ENCODE results near the gene CCDC188.

CCDC188 gene

DNA sequence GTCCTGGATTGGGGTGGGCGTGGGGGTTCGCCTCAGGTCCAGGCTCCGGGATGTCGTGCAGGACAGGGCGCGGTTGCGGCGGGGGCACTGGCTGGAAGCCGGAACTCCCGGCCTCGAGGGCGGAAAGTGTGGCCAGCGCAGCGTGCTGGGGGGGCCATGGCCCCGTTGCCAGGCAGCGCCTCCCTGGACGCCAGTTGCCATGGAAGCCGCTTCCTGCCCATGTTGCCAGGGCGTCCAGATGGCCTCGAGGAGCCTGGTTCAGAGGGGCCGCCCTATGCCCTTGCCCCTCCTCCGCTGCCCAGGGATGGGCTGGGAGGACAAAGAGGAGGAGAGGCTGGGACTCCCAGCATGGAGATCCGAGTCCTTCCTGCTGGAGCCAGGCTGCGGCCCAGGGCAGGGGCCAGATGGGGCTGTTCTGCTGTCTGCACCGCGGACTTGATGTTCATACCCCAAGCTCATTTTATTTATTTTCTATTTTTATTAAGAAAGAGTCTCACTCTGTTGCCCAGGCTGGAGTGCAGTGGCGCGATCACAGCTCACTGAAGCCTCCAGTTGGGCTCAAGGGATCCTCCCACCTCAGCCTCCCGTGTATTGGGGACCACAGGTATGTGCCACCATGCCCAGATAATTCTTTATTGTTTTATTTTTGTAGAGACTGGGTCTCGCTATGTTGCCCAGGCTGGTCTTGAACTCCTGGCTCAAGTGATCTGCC is 4.6 kb upstream of the CCDC188 start:
- in situ Hi-C loops (cut with MboI; ENCODE audit: low pct_unique_long_range_greater_than_20kb, low sequenced_read_pairs): no loop called here
- DNase-seq: peak; percentile 72

DNA sequence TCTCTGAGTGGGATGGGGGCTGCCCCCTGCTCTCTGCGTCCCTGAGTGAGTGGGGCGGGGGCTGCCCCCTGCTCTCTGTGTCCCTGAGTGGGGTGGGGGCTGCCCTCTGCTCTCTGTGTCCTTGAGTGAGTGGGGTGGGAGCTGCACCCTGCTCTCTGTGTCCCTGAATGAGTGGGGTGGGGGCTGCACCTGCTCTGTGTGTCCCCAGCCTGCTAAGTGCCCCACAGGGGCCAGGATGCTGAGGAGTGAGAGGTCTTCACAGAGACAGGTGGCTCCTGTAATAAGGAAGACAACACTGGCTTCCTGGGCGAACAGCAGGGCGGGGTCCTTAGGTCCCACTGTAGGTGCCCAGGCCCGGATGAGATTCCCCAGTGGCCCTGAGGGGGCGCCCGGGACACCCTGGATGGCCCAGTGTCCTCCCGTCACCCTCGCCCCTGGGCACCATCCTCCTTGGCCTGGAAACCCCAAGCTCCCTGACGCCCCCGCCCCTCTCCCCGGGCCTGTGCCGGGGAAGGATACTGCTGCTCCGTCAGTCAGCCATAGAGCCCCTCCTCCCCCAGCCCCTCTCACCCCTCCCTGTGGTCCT is 3.8 kb upstream of the CCDC188 start:
- DNase-seq: no peak
- in situ Hi-C loops (cut with MboI; ENCODE audit: low pct_unique_long_range_greater_than_20kb, low sequenced_read_pairs): no loop called here

DNA sequence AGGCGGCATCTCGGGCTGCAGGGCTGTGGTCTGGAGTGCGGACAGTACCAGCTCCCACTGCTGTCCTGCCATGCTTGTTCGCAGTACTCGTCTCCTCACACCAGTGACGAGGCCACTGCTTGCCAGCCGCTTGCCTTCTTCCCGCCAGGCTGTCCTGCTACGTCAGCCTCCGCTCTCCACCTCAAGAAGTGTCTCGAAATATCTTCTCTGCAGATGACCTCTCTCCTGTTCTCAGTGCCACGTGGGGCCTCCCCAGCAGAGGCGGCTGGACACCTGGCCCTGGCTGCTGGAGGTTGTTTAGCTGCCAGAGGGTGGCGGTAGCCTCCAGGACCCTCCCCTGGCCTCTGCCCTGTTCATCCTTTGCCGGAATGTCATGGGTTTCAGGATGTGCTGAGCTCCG is 3.1 kb upstream of the CCDC188 start:
- in situ Hi-C loops (cut with MboI; ENCODE audit: low pct_unique_long_range_greater_than_20kb, low sequenced_read_pairs): no loop called here

DNA sequence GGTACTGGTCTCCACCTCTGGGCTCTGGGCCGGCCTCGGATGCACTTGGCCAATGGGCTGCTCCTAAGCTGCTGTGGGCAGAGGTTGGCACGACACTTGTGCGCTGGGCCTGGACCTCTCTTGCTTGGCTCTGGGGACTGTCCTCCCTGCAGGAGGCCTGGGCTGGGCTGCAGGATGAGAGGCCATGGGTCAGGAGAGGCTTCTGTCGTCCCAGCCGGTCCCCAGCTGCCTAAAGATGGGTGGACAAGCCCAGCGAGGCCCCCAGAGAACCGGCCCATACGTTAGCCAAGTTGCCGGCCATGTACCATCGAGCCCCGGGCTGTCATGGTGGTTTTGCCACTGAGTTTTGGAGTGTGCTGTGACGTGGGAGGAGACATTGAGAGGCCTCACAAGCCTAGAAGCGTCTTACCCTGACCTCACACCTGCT is 1.6 kb upstream of the CCDC188 start:
- in situ Hi-C loops (cut with MboI; ENCODE audit: low pct_unique_long_range_greater_than_20kb, low sequenced_read_pairs): no loop called here
- no peak for DNase-seq

More for the DNA sequence above, 3.1 kb upstream of the CCDC188 start:
- no peak for DNase-seq

DNA sequence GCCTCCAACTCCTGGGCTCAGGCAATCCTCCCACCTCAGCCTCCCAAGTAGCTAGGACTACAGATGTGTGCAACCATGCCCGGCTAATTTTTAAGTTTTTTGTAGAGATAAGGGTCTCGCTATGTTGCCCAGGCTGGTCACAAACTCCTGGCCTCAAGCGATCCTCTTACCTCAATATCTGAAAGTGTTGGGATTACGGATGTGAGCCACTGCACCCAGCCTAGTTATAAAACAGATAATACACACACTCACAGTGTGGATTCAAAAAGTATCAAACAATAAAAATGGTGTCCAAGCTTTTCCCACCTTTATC is 377 bp upstream of the CCDC188 start:
- DNase-seq: no peak
- in situ Hi-C loops (cut with MboI; ENCODE audit: low pct_unique_long_range_greater_than_20kb, low sequenced_read_pairs): no loop called here

DNA sequence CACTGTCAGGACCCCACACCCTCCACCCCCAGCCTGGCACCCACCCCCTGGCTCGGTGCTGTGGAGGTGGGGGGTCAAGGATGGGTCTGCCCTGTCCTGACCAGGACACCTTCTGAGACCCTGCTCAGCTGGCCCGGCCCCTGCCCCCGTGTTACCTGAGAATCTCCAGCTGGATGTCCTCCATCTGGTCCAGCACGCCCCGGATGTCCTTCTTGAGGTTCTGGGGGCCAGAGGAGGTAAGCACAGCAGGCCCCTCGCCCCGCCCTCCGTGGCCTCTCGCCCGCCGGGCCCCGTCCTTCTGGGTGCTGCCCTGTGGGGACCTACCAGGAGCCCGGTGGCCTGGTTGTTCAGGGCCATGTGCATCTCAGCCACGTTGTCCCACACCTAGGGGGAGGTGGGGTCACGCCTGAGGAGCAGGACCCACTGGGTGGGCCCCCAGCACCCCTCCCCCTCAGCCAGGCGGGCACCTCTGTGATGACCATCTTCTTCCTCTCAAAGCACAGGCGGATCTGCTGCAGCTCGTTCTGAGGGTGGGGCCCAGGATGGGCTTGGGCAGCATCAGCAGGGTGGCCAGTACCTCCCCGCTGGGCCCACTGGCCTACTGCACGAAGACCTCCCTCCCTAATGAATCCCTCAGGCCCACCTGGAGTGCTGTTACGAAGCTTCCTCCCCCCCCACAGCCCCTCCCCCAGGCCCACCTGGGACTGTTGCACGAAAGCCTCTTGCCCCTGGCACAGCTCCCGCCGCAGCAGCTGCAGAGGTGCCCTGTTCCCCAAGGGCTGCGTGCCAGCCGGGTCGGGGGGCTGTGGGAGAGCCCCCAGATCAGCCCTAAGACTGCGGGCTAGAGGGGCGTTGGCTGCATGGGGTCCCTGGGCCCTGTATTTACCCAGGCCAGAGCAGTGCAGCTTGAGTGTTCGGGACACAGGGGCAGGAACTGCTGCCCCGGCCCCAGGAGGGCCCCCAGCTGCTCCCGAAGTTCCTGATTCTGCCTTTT is 1.3 kb downstream of the CCDC188 start:
- no peak for DNase-seq
- in situ Hi-C loops (cut with MboI; ENCODE audit: low pct_unique_long_range_greater_than_20kb, low sequenced_read_pairs): no loop called here

DNA sequence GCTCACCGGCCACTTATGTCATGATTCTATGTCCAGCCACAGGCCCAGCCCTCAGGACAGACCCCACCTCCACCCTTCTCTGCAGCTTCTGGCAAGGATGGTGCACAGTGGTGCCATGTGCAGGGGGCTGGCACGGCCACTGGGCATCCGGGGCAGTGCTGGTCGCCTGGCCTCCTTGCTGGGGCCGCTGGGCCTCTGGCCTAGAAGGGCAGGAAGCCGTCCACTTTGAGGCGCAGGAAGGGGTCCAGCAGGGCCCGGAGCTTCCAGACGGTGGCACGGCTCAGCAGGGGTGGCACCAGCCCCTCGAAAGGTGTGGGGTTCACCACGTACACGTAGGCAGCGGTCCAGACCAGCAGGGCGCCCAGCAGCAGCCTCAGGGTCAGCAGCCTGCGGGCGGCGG is 2.4 kb downstream of the CCDC188 start:
- in situ Hi-C loops (cut with MboI; ENCODE audit: low pct_unique_long_range_greater_than_20kb, low sequenced_read_pairs): no loop called here
- no peak for DNase-seq

DNA sequence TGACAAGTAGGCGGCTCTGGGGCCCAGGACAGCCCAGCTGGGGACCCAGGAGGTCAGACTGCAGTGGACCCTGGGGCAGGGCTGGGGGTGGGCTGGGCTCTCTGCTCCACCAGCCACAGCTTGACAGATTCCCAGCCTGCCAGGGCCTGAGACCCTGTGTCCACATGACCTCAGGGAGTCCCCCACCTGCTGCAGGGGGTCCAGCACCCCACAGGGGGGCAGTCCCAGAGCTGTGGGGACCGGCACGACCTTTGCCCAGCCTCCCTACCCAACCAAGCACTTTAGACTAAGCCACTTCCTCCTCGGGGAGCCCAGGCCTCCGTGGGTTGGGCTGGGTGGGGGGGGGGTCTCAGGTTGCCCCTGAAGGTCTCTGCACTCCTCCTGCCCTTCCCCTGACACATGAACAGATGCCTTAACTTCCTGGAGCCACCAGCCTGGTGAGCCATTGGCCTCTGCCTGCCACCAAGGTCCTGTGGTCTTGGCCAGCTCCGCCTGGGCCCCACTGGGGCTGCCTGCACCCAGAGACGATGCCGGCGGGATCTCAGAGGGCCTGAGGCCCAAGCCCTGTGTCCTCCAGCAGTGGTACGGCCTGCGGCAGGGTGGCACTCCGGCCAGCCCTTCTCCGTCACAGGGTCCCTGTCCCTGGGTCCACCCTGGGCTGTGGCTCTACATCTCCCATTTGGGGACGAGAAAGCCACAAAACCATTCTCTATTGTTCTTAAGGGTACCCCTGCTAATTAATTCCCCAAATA is 3.4 kb downstream of the CCDC188 start:
- in situ Hi-C loops (cut with MboI; ENCODE audit: low pct_unique_long_range_greater_than_20kb, low sequenced_read_pairs): no loop called here
- DNase-seq: no peak

DNA sequence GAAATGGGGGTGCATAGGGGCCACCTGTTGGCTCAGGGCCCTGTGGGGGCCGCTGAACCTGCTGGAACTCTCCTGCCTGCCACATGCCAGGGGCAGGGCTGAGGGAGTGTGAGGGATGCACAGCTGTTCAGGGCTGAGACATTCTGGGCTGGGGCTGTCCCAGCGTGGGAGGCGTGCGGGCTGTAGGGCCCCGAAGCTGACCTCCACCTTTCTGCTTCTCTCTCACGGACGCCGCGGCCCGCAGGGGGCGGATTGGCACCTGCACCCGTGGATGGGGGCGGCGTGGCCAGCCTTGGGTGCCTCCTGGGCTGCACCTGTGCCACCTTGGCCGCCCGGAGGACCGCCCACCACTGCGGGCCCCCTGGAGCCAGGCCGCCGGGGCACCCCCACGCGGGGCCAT is 4.1 kb downstream of the CCDC188 start:
- in situ Hi-C loops (cut with MboI; ENCODE audit: low pct_unique_long_range_greater_than_20kb, low sequenced_read_pairs): no loop called here
- DNase-seq: no peak

DNA sequence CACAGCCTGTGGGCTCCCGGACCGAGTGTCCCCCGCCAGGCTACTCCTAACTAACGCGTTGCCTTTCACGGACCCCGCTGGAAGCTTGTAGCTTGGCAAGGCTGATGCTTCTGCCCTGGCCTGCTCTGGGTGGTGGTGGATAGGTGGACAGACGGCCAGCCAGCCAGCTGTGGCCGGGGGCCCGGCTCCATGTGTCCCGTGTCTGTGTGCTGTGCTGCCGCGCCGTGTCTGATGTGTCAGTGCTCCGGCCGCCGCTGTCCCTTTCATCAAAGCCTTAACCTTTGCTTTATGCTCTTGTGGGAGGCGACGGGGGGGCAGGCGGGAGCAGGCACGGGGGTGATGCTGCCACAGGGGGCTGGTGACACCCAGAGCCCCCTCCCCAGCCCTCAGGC is 5.0 kb downstream of the CCDC188 start:
- DNase-seq: no peak
- in situ Hi-C loops (cut with MboI; ENCODE audit: low pct_unique_long_range_greater_than_20kb, low sequenced_read_pairs): no loop called here

DNA sequence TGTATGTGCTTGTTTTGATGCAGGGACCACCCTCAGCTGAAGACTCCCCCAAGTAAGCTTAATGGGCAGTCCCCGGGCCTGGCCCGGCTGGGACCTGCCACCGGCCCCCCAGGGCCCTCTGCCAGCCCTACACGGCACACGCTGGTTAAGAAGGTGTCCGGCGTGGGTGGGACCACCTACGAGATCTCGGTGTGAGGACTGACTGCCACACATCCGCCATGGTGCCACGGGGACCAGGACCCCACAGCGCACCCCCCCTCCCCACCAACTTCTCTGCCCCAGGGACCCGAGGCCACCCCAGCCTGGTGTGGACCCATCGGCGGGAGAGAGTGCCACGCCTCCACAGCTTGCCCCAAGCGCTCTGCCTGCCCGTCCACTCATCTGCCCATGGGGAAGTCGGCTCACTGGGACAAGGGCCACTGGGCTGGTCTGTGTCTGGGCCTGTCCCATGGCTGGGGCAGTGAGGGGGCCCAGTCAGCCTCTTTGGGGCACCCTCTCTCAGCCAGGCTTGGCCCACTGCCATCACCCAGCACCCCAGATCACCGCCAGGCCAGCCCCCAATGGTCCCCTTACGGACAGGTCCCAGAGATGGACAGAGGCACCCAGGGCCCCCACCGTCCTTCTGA is 5.5 kb downstream of the CCDC188 start:
- in situ Hi-C loops (cut with MboI; ENCODE audit: low pct_unique_long_range_greater_than_20kb, low sequenced_read_pairs): no loop called here
- DNase-seq: no peak

DNA sequence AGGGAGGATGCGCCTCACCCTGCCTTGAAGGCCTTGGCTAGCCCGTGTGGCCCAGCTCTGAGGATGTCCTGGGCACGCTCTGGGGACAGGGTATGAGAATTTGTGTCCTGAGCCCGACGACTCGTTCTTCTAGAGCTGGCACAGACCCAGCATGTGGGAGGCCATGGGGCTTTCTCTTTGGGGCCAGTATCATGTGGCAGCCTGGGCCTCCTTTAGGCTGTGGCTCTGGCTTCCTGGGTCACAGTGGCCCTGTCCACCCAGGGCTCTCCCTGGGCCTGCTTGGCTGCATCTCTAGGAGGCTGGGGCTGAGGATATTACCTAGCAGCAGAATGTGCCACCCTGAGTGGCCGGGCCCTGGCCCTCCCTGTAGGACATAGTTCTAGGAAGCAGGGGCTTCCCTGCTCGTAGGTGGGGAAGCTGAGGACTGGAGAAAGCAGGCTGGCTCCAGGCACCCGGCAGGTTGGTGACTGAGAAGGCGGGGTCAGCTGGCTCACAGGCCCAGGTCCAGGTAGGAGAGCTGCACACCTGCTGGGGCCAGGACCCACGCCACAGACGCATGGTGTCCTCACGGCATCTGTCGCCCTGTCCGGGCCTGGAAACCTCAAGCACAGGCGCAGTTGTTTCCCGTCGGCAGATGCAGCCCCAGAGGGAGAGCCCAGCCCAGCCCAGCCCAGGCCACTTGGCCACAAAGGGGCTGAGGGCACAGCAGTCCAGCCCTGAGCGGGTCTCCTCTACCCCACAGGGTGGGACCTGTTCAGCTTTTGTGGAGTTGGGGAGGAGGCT is 6.8 kb downstream of the CCDC188 start:
- no peak for DNase-seq
- in situ Hi-C loops (cut with MboI; ENCODE audit: low pct_unique_long_range_greater_than_20kb, low sequenced_read_pairs): no loop called here

DNA sequence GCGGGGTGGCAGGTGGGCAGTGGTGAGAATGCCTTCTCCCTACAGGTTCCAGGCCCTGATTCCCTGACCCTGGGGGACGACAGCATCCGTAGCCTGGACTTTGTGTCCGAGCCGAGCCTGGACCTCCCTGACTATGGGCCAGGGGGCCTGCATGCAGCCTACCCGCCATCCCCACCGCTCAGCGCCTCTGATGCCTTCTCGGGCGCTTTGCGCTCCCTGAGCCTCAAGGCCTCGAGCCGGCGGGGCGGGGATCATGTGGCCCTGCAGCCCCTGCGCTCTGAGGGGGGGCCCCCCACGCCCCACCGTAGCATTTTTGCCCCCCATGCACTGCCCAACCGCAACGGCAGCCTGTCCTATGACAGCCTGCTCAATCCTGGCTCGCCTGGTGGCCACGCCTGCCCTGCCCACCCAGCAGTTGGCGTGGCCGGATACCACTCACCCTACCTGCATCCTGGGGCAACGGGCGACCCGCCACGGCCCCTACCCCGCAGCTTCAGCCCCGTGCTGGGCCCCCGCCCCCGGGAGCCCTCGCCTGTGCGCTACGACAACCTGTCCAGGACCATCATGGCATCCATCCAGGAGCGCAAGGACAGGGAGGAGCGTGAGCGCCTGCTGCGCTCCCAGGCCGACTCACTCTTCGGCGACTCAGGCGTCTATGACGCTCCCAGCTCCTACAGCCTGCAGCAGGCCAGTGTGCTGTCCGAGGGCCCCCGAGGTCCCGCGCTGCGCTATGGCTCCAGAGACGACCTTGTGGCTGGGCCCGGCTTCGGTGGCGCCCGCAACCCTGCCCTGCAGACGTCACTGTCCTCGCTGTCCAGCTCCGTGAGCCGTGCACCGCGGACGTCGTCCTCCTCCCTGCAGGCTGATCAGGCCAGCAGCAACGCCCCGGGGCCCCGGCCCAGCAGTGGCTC is 7.9 kb downstream of the CCDC188 start:
- no peak for DNase-seq
- in situ Hi-C loops (cut with MboI; ENCODE audit: low pct_unique_long_range_greater_than_20kb, low sequenced_read_pairs): no loop called here

DNA sequence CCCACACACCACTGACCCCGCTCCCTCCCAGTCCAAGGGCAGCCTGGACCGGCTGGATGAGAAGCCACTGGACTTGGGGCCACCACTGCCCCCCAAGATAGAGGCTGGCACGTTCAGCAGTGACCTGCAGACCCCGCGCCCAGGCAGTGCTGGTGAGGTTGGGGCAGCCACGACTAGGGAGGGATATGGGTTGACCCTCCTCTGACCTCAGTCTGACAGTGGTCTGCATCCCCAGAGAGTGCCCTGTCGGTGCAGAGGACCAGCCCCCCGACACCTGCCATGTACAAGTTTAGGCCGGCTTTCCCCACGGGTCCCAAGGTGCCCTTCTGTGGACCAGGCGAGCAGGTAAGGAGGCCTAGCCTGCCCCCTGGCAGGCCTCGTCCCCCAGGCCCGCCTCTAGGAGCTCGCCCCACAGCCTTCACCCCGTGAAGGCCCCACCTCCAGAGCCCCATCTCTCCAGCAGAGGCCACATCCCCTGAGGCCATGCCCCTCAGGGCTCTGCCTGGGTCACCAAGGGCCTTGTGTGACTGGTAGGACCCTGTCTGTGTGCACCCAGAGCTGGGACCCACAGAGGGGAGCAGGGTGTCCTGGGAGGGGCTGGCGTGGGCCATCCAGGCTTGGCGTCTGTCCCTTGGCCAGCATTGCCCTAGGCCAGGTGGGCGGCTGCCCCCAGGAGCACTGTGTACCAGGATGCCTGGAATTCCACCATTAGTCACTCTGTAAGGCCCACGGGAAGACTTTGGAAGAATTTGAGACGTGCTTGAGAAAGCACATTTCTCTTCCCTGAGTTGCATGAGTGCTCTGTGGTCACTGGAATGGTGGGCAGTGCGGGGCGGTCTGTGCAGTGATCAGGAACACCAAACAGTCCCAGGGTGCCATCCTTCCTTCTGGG is 9.4 kb downstream of the CCDC188 start:
- no peak for DNase-seq

DNA sequence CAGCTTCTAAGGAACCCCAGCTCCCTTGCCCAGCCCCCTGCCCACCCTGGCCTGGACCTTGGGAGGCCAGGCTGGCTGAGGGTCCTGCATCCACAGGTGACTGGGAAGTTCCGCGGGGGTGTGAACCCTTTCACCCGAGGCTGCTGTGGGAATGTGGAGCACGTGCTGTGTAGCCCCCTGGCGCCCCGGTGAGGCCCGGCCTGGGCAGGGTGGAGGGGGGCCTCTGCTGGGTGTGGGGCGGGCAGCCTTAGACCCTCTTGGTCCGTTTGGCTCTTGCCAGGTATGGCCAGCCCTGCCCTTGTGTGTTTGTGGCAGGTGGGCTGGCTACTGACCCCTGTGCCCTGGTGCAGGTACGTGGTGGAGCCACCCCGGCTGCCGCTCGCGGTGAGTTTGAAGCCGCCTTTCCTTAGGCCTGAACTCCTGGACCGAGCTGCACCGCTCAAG is 10.3 kb downstream of the CCDC188 start:
- in situ Hi-C loops (cut with MboI; ENCODE audit: low pct_unique_long_range_greater_than_20kb, low sequenced_read_pairs): no loop called here
- DNase-seq: no peak

More for the DNA sequence above, 9.4 kb downstream of the CCDC188 start:
- in situ Hi-C loops (cut with MboI; ENCODE audit: low pct_unique_long_range_greater_than_20kb, low sequenced_read_pairs): no loop called here

DNA sequence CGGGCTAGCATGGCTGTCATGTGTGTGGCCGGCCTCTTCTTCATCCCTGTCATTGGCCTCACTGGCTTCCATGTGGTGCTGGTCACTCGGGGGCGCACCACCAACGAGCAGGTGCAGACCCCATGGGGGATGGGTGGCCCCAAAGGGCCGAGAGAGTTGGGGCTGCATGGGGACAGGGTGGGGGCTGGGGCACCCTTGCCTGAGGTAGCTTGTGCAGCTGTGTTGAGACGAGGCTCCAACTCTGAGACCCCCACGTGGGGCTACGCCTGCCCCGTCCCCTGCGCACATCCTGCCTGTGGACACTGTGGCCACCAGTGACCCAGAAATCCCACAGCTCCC is 10.8 kb downstream of the CCDC188 start:
- no peak for DNase-seq
- in situ Hi-C loops (cut with MboI; ENCODE audit: low pct_unique_long_range_greater_than_20kb, low sequenced_read_pairs): no loop called here
